ENCODE data around the gene CCDC187.

The CCDC187 gene

DNA sequence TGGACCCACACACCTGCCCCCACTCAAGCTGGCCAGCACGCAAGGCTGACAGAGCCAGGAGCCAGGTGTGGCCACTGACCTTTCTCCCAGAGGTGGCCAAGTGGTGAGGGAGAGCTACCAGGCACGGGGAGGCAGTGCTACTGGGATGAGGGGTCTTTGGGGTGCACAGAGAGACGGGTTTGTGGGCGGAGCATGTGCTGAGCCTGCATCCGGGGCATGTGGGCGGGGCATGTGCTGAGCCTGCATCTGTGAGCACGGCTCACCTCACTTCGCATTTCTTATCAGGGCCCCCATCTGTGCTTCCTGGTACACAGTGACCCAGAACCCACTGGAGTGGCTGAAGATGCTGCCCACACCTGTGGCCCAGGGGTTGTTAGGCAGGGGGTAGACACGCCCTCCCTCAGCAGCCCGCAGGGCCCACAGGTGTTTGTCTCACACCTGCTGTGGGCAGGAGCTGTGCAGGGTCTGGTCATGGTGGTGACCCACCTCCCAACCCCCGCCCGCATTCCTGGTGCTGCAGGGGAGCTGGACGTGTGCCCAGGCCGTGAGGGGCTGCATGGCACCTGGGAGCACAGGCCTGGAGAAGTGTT lies 21.5 kb downstream of the CCDC187 start:
- H3K4me3 ChIP-seq (ENCODE audit: low read length): no peak overlapping the region
- TF ChIP-seq, protein P1, sequence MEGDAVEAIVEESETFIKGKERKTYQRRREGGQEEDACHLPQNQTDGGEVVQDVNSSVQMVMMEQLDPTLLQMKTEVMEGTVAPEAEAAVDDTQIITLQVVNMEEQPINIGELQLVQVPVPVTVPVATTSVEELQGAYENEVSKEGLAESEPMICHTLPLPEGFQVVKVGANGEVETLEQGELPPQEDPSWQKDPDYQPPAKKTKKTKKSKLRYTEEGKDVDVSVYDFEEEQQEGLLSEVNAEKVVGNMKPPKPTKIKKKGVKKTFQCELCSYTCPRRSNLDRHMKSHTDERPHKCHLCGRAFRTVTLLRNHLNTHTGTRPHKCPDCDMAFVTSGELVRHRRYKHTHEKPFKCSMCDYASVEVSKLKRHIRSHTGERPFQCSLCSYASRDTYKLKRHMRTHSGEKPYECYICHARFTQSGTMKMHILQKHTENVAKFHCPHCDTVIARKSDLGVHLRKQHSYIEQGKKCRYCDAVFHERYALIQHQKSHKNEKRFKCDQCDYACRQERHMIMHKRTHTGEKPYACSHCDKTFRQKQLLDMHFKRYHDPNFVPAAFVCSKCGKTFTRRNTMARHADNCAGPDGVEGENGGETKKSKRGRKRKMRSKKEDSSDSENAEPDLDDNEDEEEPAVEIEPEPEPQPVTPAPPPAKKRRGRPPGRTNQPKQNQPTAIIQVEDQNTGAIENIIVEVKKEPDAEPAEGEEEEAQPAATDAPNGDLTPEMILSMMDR (conservative IDR thresholded peaks at IDR 0.05; ENCODE audit: low read depth, low read length): no peak
- DNase-seq (ENCODE audit: low read depth): no peak

DNA sequence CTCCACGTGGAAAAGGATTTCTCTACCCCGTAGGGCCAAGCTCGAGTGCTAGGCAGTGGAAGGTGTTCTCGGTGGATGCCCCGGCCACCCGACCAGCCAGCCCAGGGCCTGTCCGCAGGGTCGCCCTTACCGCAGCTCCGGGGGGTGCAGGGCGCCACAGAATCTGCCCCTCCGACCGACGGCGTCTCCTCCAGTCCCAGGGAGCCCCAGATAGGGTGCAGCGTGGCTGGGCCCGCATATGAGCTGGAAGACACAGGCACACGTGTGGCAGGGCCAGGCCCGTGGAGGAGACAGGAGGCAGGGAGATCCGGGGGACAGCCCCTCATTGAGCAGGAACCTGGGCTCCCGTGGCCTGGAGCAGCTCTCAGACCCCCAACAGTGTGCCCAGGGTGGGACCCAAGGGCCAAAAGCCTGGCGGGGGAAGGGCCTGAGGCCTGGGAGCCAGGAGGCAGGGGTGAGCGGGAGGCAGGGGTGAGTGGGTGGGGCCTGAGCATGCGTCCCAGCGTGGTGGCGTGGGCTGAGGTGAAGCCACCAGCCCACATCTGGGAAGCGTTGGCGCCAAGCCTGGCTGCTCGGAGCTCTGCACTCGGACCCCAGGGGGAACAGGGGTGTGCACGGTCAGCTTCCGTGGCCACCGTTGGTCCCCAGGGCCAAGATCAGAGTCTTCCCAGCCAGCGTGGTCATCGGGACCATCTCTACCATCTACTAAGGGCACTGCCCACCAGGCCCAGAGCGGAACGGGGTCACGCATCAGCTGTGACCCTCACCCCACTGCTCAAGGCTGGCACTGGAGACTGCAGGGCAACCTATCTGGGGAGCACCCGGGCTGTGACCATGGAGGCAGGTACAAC lies 22.2 kb downstream of the CCDC187 start:
- TF ChIP-seq, protein P1 (conservative IDR thresholded peaks at IDR 0.05; ENCODE audit: low read depth, low read length): no peak
- no peak for DNase-seq (ENCODE audit: low read depth)
- H3K4me3 ChIP-seq (ENCODE audit: low read length): no peak overlapping the region

DNA sequence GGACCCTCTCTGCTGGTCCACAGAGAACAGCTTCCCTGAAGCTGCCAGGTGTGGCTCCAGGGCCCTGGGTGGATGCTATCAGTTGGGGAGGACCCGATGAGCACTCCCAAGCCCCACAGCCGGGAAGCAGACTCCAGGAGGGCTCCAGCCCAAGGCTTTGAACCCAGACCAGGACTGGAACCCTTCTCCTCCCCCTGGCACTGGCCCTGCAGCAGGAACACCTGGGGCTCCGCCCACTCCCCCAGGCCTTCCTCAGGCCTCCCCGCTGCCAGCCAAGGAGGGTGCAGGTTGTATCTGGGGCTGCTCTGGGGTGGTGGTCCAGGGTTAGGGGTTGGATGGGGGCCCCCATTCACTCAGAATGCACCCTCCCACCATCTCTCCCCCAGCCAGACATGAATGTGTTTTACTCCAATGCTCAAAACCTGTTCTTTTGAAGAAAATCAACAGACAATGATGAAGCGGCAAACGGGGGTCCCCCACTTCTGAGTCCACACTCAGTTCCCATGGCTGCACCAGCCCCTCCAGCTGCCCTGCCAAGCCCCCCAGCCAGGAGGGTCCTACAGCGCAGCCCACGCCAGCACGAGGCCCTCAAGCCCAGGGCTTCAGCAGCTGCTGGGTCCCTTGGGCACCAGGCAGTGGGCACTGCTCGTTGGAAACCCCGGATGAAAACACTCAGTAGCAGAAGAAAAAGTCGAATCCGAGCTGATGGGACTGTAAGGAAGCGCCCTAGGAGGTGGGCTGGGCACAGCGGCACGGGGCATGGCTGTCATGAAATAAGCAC lies 23.2 kb downstream of the CCDC187 start:
- no peak overlapping the region for H3K4me3 ChIP-seq (ENCODE audit: low read length)
- no peak for DNase-seq (ENCODE audit: low read depth)
- TF ChIP-seq, protein P1 (conservative IDR thresholded peaks at IDR 0.05; ENCODE audit: low read depth, low read length): no peak

DNA sequence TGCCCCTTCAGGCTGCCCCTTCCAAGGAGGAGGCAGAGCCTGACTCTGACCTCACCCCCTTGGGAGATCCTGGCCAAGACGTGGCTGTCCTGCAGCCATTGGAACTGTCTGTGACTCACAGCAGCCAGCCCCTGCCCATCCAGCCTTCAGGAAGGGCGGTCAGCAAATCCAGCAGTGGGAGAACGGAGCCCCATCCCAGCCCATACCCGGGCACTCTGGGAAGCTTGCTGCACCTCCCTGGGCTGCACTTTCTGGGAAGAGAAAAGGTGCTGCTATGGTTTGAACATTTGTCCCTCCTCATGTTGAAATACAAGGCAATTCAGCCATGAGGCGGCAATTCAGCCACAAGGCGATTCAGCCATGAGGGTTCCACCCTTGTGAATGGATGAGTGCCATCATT lies 24.4 kb downstream of the CCDC187 start:
- H3K4me3 ChIP-seq (ENCODE audit: low read length): no peak overlapping the region
- DNase-seq (ENCODE audit: low read depth): no peak
- TF ChIP-seq, protein P1 (conservative IDR thresholded peaks at IDR 0.05; ENCODE audit: low read depth, low read length): no peak

DNA sequence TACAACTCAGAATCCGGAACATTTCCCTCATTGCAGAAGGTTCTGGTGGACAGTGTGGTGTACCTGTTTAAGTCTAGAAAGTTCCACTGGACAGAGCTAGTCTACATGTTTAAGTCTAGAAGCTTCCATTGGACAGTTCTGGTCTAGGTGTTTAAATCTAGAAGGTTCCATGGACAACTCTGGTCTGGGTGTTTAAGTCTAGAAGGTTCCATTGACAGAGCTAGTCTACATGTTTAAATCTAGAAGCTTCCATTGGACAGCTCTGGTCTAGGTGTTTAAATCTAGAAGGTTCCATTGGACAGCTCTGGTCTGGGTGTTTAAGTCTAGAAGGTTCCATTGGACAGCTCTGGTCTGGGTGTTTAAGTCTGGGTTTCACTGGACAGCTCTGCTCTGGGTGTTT lies 25.0 kb downstream of the CCDC187 start:
- no peak overlapping the region for H3K4me3 ChIP-seq (ENCODE audit: low read length)
- DNase-seq (ENCODE audit: low read depth): no peak
- TF ChIP-seq, protein P1 (conservative IDR thresholded peaks at IDR 0.05; ENCODE audit: low read depth, low read length): no peak

DNA sequence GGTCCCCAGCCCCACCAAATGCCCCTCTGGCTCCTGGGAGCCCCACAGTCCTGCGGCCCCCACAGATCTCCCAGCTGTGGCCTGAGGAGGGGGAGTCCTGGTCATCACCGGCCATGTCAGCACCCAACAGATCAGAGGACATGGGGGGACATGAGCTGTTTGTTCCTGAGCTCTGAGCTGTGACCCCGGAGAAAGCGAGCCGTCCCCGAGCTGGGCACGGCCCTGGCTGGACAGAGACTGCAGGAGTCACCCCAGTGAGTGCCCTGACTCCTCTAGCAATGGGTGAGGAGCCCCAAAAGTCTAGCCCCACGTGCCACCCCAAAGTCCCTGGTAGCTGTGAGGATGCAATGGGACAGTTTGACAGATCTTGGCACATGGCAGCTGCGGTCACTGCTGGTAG lies 25.7 kb downstream of the CCDC187 start:
- TF ChIP-seq, protein P1 (conservative IDR thresholded peaks at IDR 0.05; ENCODE audit: low read depth, low read length): no peak
- no peak for DNase-seq (ENCODE audit: low read depth)
- H3K4me3 ChIP-seq (ENCODE audit: low read length): no peak overlapping the region

Data from retinal pigment epithelial cell (primary cell).